Measurements from ENCODE around the gene ANKRD12.

The ANKRD12 gene

DNA sequence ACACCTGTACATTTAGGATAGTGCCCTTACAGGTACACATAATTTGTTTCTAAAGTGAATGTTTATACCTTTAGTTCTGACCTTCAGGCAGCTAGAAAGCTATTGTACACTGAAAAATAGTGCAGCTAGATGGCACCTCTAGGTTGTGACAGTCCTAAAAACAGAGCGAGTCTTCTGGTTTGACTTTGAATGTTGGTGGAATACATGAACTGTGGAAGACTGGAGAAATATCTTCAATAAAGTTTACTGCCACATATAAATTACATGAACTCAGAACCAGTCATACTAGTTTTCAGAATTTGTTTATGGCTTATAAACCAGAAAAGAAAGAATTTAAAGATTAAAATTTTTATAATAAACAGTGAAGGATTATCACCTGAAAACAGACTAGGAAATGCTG lies 139.3 kb downstream of the ANKRD12 start:
- H3K27ac ChIP-seq: no peak overlapping the region
- TF ChIP-seq ZFX (IDR thresholded peaks at IDR 0.05; ENCODE audit: borderline replicate concordance): no peak
- TF ChIP-seq, protein P1, sequence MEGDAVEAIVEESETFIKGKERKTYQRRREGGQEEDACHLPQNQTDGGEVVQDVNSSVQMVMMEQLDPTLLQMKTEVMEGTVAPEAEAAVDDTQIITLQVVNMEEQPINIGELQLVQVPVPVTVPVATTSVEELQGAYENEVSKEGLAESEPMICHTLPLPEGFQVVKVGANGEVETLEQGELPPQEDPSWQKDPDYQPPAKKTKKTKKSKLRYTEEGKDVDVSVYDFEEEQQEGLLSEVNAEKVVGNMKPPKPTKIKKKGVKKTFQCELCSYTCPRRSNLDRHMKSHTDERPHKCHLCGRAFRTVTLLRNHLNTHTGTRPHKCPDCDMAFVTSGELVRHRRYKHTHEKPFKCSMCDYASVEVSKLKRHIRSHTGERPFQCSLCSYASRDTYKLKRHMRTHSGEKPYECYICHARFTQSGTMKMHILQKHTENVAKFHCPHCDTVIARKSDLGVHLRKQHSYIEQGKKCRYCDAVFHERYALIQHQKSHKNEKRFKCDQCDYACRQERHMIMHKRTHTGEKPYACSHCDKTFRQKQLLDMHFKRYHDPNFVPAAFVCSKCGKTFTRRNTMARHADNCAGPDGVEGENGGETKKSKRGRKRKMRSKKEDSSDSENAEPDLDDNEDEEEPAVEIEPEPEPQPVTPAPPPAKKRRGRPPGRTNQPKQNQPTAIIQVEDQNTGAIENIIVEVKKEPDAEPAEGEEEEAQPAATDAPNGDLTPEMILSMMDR (IDR thresholded peaks at IDR 0.05): no peak

DNA sequence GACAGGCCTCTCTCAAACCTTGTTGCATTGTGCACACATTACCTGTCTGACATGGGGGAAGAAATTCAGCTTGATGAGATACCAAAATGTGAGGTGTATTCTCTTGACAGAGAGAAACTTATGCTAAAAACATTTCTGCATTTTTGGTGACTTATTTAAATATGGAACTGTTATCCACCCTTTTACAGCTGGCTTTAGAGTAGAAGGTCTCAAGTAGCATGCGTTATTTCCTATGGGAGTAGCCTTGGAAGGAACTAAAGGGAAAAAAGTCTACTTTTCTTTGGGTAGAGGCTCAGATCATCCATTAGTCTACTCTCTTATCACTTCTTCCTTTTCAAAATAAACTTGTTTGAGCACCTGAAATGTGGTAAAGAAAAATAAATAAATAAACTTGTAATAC lies 141.4 kb downstream of the ANKRD12 start:
- no peak overlapping the region for H3K27ac ChIP-seq
- TF ChIP-seq, protein P1 (IDR thresholded peaks at IDR 0.05): no peak
- no peak for TF ChIP-seq ZFX (IDR thresholded peaks at IDR 0.05; ENCODE audit: borderline replicate concordance)

DNA sequence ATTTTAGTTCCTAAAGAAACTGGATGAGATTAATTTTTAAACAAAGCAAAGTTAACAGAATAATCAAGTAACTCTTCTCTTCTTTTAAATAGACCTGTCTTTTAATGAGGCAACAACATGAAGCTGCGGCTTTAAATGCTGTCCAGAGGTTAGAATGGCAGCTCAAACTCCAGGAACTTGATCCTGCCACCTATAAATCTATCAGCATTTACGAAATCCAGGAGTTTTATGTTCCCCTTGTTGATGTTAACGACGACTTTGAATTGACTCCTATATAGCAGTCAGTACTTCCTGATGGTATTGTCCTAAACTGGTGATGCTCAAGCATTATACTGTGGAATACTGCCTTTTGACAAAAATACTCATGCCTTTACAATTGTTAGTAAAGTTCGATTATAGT lies 144.3 kb downstream of the ANKRD12 start:
- no peak overlapping the region for H3K27ac ChIP-seq
- TF ChIP-seq, protein P1 (IDR thresholded peaks at IDR 0.05): no peak
- no peak for TF ChIP-seq ZFX (IDR thresholded peaks at IDR 0.05; ENCODE audit: borderline replicate concordance)

DNA sequence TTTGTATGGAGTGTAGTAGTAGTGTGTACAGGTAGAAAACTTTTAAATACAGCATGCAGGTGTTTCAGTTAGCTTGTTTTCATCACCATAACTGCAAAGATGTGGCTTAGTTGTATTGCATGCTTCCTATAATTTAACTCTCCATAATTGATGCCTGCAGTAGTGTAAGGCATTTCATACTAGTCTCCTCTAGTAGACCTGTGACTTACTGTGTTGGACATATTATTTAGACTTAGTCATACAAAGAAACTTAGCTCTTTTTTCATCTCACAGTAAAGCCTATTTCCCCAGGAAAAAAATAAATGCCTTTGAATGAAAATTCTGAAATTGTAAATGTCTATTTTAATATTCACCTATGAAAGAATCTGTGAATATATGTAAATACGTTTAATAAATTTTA lies 145.2 kb downstream of the ANKRD12 start:
- H3K27ac ChIP-seq: no peak overlapping the region
- TF ChIP-seq ZFX (IDR thresholded peaks at IDR 0.05; ENCODE audit: borderline replicate concordance): no peak
- TF ChIP-seq, protein P1 (IDR thresholded peaks at IDR 0.05): no peak

DNA sequence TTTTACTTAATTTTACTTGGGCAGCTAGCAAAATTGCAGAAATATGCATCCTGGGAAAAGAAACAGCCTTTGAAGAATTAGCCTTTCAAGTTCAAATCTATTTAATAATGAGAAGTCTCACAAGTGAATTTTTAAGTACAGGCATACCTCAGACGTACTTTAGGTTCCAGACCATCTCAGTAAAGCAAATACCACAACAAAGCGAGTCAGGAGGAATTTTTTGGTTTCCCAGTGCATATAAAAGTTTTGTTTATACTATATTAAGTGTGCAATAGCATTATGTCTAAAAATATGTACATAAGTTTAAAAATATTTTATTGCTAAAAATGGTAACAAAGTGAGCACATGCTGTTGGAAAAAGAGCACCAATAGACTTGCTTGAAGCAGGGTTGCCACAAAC lies 147.2 kb downstream of the ANKRD12 start:
- TF ChIP-seq ZFX (IDR thresholded peaks at IDR 0.05; ENCODE audit: borderline replicate concordance): no peak
- TF ChIP-seq, protein P1 (IDR thresholded peaks at IDR 0.05): no peak
- no peak overlapping the region for H3K27ac ChIP-seq

DNA sequence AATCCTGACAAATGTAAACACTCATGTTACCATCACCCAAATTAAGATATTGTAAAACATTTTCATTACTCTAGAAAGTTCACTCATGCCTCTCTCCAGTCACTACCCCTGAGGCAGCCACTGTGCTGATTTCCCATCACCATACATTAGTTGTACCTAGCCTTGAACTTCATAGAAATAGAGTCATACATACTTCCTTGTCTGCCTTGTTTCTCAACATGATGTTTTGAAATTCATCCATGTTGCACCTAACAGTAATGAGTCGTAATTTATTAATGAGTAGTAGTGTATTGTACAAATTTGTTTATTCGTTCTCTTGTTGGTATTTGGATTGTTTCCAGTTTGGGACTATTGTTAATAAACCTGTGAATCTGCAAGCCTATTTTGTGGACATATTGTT lies 149.0 kb downstream of the ANKRD12 start:
- TF ChIP-seq ZFX (IDR thresholded peaks at IDR 0.05; ENCODE audit: borderline replicate concordance): no peak
- TF ChIP-seq, protein P1 (IDR thresholded peaks at IDR 0.05): no peak
- H3K27ac ChIP-seq: no peak overlapping the region

DNA sequence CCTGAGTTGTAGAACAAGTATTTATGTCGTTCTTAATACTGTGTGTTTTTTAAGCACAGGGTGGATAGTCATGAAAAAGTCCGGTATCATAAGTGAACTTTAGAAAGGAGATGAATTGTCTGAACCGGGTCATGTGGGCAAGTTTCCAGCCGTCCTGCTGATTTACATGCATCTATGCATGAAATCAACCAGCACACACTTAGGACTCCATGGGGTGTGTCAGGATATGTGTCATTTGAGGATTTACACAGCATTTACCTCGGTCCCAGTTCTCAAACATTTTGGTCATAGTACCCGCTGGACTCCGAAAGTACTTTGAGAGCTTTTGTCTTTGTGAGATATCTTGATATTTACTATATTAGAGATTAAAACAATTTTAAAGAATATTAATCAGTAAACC lies 150.5 kb downstream of the ANKRD12 start:
- H3K27ac ChIP-seq: no peak overlapping the region
- TF ChIP-seq ZFX (IDR thresholded peaks at IDR 0.05; ENCODE audit: borderline replicate concordance): no peak
- TF ChIP-seq, protein P1 (IDR thresholded peaks at IDR 0.05): no peak

Measured in 22Rv1 (cell line).